Kidney epithelial cell (primary cell): ENCODE results near the gene APCDD1. TPM values are rescaled to one million over a fixed set of nuclear protein-coding genes. Genes with fewer than 3 reads are reported as not detected.

Experiments
- DNase-seq: peaks from one replicate; pipeline ENCODE4 v3.0.0-alpha.2; 2010; ENCODE audit warnings: low read depth
- H3K27me3 ChIP-seq: 2 replicates; pipeline ENCODE4 v1.6.0; 2011; ENCODE audit warnings: low read length; ENCODE audit not compliant: control insufficient read depth, insufficient read depth
- H3K36me3 ChIP-seq: 2 replicates; pipeline ENCODE4 v1.5.1; 2011; ENCODE audit warnings: low read length; ENCODE audit not compliant: control insufficient read depth, insufficient read depth
- H3K4me3 ChIP-seq: 2 replicates; pipeline ENCODE4 v1.5.1; 2011; ENCODE audit warnings: low read depth, mild to moderate bottlenecking, control low read depth, low read length
- total RNA-seq: library from RNA; depleted of rRNA; stranded (reverse); fragments of >200 nt; gene quantifications from 2 replicates; pipeline ENCODE4 v1.2.3, GENCODE V29; 2015
- TF ChIP-seq, protein P1 (sequence below): IDR thresholded peaks from 2 replicates; pipeline ENCODE4 v1.5.1; 2011; ENCODE audit warnings: mild to moderate bottlenecking, moderate library complexity, low read length, control low read depth, inconsistent platforms; ENCODE audit not compliant: insufficient read depth, poor library complexity, severe bottlenecking

Gene APCDD1
- total RNA-seq: 0.71 and 1.2 TPM in 2 replicates

DNA sequence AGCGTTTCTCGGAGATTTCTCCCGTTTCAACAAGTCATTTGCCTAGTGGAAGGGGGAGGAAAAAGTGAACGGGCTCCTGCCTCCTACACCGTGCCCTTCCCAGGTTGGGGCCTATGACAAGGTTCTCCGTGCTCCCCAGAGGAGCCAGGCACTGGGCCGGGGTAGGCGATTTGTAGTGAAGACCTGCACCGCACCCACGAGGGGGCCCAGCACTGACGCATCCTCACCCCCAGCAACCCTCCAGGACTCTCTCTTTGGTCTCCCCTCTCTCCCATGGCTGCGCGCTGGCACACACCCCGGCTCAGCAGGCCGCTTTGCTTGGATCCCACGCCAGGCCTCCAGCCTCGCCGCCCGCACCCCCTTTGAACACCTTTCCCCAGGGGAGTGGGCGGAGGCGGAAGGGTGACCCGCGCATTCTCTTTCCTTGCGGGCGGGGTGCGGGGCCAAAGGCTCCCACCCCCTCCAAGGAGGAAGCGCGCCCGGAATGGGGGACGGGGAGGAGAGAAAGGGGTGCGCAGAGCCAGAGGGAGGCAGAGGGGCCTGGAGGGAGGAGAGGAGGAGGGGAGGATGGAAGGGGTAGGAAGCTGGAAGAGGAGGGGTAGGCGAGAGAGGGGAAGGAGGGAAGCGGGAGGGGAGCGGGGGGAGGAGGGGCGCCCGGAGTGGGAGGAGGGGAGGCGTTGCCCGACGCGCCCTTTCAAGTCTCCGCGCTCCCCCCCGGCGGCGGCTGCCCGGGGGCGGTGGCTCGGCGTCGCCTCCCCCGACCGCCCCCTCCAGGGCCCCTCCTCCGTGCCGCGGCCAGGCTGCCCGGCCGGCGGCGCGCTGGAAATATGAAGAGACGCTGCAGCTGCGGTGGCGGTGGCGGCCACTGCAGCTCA, at the start of gene APCDD1:
TSS of gene APCDD1 (plus strand) at position 830 of the 875 bp plus-strand sequence. CDS start 347 bp downstream, outside the sequence.
- Histone ChIP-seq H3K4me3 (peak within 1 kb of the TSS; percentile 24), H3K27me3 (peaks cover 28% of the 10 kb centered on the region), H3K36me3 (no peaks in the 10 kb centered on the region)
- TF ChIP-seq, protein P1, sequence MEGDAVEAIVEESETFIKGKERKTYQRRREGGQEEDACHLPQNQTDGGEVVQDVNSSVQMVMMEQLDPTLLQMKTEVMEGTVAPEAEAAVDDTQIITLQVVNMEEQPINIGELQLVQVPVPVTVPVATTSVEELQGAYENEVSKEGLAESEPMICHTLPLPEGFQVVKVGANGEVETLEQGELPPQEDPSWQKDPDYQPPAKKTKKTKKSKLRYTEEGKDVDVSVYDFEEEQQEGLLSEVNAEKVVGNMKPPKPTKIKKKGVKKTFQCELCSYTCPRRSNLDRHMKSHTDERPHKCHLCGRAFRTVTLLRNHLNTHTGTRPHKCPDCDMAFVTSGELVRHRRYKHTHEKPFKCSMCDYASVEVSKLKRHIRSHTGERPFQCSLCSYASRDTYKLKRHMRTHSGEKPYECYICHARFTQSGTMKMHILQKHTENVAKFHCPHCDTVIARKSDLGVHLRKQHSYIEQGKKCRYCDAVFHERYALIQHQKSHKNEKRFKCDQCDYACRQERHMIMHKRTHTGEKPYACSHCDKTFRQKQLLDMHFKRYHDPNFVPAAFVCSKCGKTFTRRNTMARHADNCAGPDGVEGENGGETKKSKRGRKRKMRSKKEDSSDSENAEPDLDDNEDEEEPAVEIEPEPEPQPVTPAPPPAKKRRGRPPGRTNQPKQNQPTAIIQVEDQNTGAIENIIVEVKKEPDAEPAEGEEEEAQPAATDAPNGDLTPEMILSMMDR: no peak
- DNase-seq: no peak

DNA sequence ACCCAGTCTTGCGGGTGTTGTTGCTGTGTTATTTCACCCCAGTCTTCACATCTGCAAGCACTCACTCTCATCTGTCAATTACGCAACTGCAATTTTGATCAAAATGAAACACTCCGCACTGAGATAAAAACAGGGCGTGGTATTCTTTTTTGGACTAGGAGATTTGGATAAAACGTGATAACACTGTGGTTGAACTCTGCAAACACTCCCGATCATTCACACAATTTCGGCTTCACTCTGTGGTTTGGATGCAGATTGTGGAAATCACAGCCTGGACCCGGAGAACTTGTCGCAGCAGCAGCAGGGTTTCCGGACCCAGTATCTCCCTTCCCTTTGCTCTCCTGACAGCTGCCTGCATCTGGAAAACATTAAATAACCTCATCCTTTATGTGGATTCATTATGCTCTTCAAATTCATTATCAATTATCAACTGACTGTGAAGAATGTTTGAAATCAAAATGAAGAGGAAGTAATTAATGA, 49.4 kb upstream of the APCDD1 start:
- H3K27me3 ChIP-seq: no peaks in the 10 kb centered on the region
- no peaks in the 10 kb centered on the region for H3K36me3 ChIP-seq
- no peak overlapping the region for H3K4me3 ChIP-seq
- TF ChIP-seq, protein P1: no peak
- no peak for DNase-seq

- TF ChIP-seq, protein P1: no peak
- DNase-seq: no peak
- Histone ChIP-seq H3K4me3 (no peak overlapping the region), H3K27me3 (no peaks in the 10 kb centered on the region), H3K36me3 (no peaks in the 10 kb centered on the region)
Measured at GRCh38 chr18:10405816-10406663, 48.4 kb upstream of the APCDD1 start.

DNA sequence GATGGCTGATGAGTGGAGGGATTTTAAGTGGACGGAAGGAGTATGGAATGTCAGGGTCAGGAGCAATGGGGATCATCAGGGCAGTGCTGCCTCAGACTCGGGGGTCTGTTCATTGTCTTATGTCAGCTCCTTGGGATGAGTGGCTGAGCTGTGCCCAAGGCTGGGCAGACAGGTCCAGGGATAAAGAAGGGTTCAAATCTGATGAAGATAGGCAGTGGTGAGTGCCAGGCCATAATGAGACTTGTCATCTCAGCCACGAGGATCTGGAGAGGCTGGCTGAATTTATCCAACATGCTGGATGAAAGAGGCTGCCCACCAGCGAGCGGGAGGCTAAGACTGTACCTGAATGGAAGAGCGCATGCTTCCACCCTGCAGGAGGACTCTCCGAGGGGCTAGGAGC, 46.3 kb upstream of the APCDD1 start:
- Histone ChIP-seq H3K4me3 (no peak overlapping the region), H3K27me3 (no peaks in the 10 kb centered on the region), H3K36me3 (no peaks in the 10 kb centered on the region)
- no peak for DNase-seq
- TF ChIP-seq, protein P1: no peak

GRCh38 chr18:10409041-10409440, 45.4 kb upstream of the APCDD1 start:
- no peak for DNase-seq
- Histone ChIP-seq H3K4me3 (no peak overlapping the region), H3K36me3 (no peaks in the 10 kb centered on the region), H3K27me3 (no peaks in the 10 kb centered on the region)
- TF ChIP-seq, protein P1: no peak
